Measurements from ENCODE around the gene PDE9A. TPM values are rescaled to one million over a fixed set of nuclear protein-coding genes. Genes with fewer than 3 reads are reported as not detected.

The PDE9A gene
- total RNA-seq, 2 experiments from 2014 or later, result 7.5 to 9.5 TPM

GRCh38 chr21:42669041-42669440, 15.6 kb downstream of the PDE9A start:
- ATAC-seq (ENCODE audit: low read depth) (no peak), DNase-seq (no peak)
- Mint-ChIP-seq H3K36me3 (no peaks in the 10 kb centered on the region), H3K4me3 (no peak overlapping the region), H3K27me3 (no peaks in the 10 kb centered on the region), H3K4me1 (peaks cover 9% of the 10 kb centered on the region), H3K9me3 (no peaks in the 10 kb centered on the region), H3K27ac (no peak overlapping the region)
- POLR2A ChIA-PET, result no interaction called here

- Mint-ChIP-seq H3K9me3 (no peaks in the 10 kb centered on the region), H3K4me1 (peaks cover 5% of the 10 kb centered on the region), H3K27ac (no peak overlapping the region), H3K36me3 (no peaks in the 10 kb centered on the region), H3K27me3 (no peaks in the 10 kb centered on the region), H3K4me3 (no peak overlapping the region)
- ATAC-seq (ENCODE audit: low read depth) (peak; percentile 32), DNase-seq (no peak)
- POLR2A ChIA-PET, result no interaction called here
Observed at GRCh38 chr21:42670058-42670880, 16.8 kb downstream of the PDE9A start.

DNA sequence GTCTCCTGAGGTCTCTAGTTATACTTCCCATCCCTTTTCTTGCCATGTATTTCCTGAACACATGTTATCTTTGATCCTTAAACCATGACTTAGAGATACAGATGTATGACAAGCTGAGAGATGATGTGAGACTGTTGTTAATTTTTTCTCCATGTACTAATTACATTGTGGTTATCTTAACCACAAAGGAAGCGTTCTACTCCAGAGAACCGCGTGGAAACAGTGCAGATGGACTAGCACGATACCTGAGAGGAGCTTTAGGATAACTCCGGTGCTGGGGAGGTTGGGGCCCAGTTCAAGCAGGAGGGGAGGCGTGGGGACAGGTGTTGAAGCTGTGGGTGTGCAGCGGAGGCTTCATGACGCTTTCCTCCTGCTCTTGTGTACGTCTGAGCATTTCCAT, 17.5 kb downstream of the PDE9A start:
- Mint-ChIP-seq H3K4me1 (peaks cover 2% of the 10 kb centered on the region), H3K9me3 (no peaks in the 10 kb centered on the region), H3K36me3 (no peaks in the 10 kb centered on the region), H3K27me3 (no peaks in the 10 kb centered on the region), H3K27ac (no peak overlapping the region), H3K4me3 (no peak overlapping the region)
- DNase-seq, result no peak
- ATAC-seq (ENCODE audit: low read depth), result no peak
- POLR2A ChIA-PET, result no interaction called here

GRCh38 chr21:42671778-42672593, 18.6 kb downstream of the PDE9A start:
- DNase-seq (no peak), ATAC-seq (ENCODE audit: low read depth) (no peak)
- POLR2A ChIA-PET, result no interaction called here
- Mint-ChIP-seq H3K36me3 (no peaks in the 10 kb centered on the region), H3K4me1 (peaks cover 2% of the 10 kb centered on the region), H3K27me3 (no peaks in the 10 kb centered on the region), H3K27ac (no peak overlapping the region), H3K4me3 (no peak overlapping the region), H3K9me3 (no peaks in the 10 kb centered on the region)

DNA sequence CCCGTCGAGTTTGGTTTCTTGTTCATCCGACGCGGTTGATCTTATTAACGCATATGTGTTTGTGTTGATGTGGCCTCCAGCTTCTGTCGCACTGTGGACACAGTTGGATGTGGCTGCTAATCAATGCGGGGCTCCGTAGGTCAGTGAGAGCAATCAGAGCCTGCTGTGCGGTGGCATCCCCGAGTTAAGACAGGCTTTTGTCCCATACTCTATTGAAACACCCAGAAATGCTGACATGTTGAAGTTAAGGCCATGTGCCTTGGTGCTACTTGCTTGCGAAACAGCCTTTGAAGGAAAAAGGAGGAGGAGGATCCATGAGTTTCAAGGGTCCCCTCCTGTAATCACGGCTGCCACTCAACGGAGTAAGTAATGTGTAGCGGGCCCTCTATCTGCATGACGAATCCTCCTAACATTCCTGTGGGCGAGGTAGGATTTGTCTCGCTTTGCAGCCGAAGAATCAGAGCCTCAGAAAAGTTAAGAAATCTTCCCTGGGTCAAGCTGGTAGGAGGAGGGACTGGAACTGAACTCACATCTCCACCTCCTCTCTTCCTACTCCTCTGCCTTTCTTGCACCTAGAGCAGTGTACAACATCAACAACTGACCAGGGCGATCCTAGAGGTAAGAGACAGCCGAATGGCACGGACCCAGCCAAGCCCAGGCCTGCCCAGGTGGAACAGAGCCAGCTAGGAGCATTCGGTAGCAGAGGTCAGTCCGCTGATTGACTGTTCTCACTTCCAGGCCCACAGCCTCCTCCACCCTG, 19.5 kb downstream of the PDE9A start:
- DNase-seq, result no peak
- POLR2A ChIA-PET, result no interaction called here
- Mint-ChIP-seq H3K4me1 (peaks cover 7% of the 10 kb centered on the region), H3K27me3 (no peaks in the 10 kb centered on the region), H3K4me3 (no peak overlapping the region), H3K27ac (no peak overlapping the region), H3K9me3 (no peaks in the 10 kb centered on the region), H3K36me3 (no peaks in the 10 kb centered on the region)
- ATAC-seq (ENCODE audit: low read depth), result no peak

DNA sequence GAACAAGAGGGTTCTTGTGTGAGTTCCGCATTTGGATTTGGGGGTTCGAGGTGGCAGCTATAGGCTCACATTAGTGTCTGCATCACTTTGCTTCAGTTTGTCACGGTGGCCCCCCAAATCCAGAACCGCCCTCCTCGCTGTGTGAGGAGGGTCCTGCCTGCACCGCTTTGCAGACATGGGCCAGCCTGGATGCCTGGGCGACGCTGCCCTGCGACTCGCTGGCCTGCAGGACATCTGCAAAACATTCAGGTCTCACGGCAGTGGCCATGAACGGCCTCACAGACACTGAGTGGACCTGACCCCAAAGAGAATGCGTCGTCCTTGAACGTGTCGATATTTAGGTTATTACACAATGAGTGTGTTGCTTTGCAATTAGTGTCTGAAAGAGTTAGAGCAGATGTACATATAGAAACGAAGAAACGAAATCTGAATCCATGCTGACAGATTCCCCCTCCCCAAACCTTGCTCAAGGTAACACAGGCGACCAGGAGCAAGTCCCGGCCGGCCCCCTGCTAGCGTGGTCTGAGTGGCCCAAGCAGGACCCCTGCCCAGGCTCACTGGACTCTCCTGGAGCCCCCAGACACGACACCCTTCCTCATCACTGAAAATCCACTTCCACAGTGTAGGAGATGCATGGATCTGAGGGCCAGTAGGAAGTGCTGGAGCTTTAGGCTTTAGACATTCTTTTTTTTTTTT, 20.4 kb downstream of the PDE9A start:
- POLR2A ChIA-PET, result interaction anchor here (1.1 kb wide), 1 partner anchor 8 kb away, joined by 4 read pairs; no protein-coding TSS in a partner anchor
- Mint-ChIP-seq H3K4me3 (no peak overlapping the region), H3K9me3 (no peaks in the 10 kb centered on the region), H3K4me1 (peaks cover 14% of the 10 kb centered on the region), H3K36me3 (no peaks in the 10 kb centered on the region), H3K27ac (no peak overlapping the region), H3K27me3 (no peaks in the 10 kb centered on the region)
- DNase-seq, result no peak
- ATAC-seq (ENCODE audit: low read depth), result no peak

DNA sequence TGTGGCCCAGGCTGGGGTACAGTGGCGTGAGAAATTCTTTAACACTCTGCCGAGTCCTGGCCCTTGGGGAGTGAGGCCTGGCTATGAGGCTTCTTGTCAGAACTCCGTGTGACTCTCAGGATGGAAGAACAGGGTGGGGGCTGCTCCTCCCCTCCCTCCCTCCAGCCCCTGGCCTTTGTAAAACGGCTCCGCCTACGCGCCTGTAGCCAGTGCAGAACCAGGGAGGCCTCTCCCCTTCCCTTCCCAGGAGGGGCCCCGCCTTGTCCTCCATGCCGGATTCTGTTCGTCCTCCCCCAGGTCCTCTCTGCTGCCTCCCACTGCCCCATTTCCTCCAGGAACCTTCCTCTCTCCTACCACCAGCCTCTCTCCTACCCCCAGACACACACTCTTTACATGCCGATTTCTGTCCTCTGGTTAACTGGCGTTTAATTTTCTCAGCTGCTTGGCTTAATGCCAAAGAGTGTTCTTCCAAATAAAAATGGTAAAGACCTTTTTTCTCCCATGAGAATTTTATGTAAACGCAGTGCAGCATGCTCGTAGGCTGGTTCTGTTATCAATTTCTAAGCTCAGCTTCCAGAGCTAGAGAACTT, 21.0 kb downstream of the PDE9A start:
- ATAC-seq (ENCODE audit: low read depth), result no peak
- POLR2A ChIA-PET, result interaction anchor here (1.1 kb wide), 1 partner anchor 9 kb away, joined by 4 read pairs; no protein-coding TSS in a partner anchor

DNA sequence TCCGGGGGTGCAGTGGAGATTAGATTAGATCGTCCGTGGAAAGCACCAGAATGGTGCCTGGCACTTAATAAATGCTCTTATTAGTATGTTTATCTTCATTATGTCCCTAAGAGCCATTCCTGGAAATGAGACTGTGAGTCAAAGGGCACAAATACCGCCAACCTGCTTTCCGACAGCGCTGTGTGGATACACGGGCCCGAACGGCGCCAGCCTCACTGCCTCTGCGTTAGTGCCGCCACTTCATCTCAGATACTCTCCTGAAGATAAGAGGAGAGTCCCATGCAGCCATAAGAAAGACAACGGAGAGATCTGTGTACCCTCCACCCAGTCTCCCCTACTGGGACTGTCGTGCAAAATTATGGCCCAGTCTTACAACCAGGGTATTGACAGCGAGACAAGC, 22.0 kb downstream of the PDE9A start:
- DNase-seq, result no peak
- POLR2A ChIA-PET, result no interaction called here
- no peaks in the 10 kb centered on the region for H3K36me3 Mint-ChIP-seq
- H3K27me3 Mint-ChIP-seq, result peaks cover 4% of the 10 kb centered on the region
- H3K9me3 Mint-ChIP-seq, result no peaks in the 10 kb centered on the region
- no peak for ATAC-seq (ENCODE audit: low read depth)
- H3K4me1 Mint-ChIP-seq, result peaks cover 16% of the 10 kb centered on the region
- no peak overlapping the region for H3K4me3 Mint-ChIP-seq
- no peak overlapping the region for H3K27ac Mint-ChIP-seq

More for the DNA sequence above, 21.0 kb downstream of the PDE9A start:
- Mint-ChIP-seq H3K4me3 (no peak overlapping the region), H3K36me3 (no peaks in the 10 kb centered on the region), H3K27me3 (peaks cover under 1% of the 10 kb centered on the region), H3K9me3 (no peaks in the 10 kb centered on the region), H3K27ac (no peak overlapping the region), H3K4me1 (peaks cover 15% of the 10 kb centered on the region)
- no peak for DNase-seq

DNA sequence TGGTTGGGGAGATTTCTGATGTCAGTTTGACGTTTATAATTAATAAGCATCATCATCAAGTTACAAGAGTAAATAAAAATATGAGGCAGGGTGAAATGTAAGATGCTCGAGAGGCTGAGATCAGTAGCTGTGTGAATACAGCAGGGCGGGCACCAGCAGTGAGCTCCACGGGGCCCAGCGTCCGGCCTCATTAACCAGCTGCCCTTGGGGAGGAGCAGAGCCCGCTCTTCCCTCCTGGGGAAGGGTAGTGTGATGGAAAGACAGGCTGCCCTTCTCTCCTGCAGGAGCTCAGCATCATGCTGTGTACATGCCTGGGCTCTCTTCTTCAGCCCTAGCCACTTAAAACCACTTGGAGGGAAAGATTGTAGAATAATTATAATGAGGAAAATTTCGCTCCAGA, 23.4 kb downstream of the PDE9A start:
- H3K27me3 Mint-ChIP-seq, result peaks cover 4% of the 10 kb centered on the region
- ATAC-seq (ENCODE audit: low read depth) (no peak), DNase-seq (no peak)
- H3K4me1 Mint-ChIP-seq, result peaks cover 24% of the 10 kb centered on the region
- POLR2A ChIA-PET, result no interaction called here
- H3K4me3 Mint-ChIP-seq, result no peak overlapping the region
- H3K27ac Mint-ChIP-seq, result no peak overlapping the region
- H3K9me3 Mint-ChIP-seq, result no peaks in the 10 kb centered on the region
- H3K36me3 Mint-ChIP-seq, result no peaks in the 10 kb centered on the region

DNA sequence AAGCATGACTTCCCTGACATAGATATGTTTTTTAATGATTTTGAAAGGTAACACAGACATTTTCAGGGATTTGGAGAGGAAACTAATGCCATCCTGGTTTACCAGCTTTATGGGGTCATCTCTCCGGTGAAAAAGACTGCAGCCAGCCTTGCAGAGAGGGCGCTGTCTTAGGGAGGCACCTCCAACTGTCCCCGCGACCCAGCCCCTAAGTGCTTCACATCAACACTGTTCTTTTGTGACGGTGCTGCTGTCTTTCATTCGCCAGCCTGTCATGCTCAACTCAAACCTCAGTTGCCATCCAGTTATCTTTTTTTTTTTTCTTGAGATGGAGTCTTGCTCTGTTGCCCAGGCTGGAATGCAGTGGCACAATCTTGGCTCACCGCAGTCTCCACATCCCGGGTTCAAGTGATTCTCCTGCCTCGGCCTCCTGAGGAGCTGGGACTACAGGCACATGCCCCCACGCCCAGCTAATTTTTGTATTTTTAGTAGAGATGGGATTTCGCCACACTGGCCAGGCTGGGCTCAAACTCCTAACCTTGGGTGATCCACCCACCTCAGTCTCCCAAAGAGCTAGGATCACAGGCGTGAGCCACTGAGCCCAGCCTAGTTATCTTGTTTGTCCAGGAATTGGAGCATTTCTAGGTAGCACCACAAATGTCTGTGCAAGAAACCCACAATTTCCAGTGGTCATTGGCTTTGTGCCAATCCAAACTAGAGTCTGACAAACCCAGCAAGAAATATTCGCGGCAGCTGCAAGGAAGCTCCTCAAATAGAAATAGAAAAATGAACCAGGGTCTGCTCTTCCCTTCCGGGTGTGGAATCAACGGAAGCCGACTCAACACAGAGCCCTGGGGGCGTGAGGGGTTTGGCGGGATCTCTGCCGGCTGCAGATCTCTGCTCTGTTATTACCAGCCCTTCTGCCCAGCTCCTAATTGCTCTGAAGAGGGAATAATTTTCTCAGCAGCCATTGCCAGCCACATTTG, 24.2 kb downstream of the PDE9A start:
- no peak overlapping the region for H3K27ac Mint-ChIP-seq
- H3K4me3 Mint-ChIP-seq, result no peak overlapping the region
- no peak for ATAC-seq (ENCODE audit: low read depth)
- H3K27me3 Mint-ChIP-seq, result peaks cover 4% of the 10 kb centered on the region
- DNase-seq, result no peak
- no peaks in the 10 kb centered on the region for H3K9me3 Mint-ChIP-seq
- POLR2A ChIA-PET, result interaction anchor here (1.3 kb wide), 1 partner anchor 23 kb away, joined by 3 read pairs; no protein-coding TSS in a partner anchor
- peaks cover 31% of the 10 kb centered on the region for H3K4me1 Mint-ChIP-seq
- no peaks in the 10 kb centered on the region for H3K36me3 Mint-ChIP-seq

- no peak overlapping the region for H3K4me3 Mint-ChIP-seq
- no peak overlapping the region for H3K27ac Mint-ChIP-seq
- peaks cover 42% of the 10 kb centered on the region for H3K4me1 Mint-ChIP-seq
- no peaks in the 10 kb centered on the region for H3K9me3 Mint-ChIP-seq
- DNase-seq (no peak), ATAC-seq (ENCODE audit: low read depth) (no peak)
- POLR2A ChIA-PET, result no interaction called here
- peaks cover 4% of the 10 kb centered on the region for H3K27me3 Mint-ChIP-seq
- no peaks in the 10 kb centered on the region for H3K36me3 Mint-ChIP-seq
Observed at GRCh38 chr21:42678618-42679295, 25.3 kb downstream of the PDE9A start.
